ENCODE data around the gene EXOSC7. TPM values are rescaled to one million over a fixed set of nuclear protein-coding genes. Genes with fewer than 3 reads are reported as not detected.

EXOSC7 gene
- total RNA-seq, 1 experiment from 2014 or later: 88.7 TPM

DNA sequence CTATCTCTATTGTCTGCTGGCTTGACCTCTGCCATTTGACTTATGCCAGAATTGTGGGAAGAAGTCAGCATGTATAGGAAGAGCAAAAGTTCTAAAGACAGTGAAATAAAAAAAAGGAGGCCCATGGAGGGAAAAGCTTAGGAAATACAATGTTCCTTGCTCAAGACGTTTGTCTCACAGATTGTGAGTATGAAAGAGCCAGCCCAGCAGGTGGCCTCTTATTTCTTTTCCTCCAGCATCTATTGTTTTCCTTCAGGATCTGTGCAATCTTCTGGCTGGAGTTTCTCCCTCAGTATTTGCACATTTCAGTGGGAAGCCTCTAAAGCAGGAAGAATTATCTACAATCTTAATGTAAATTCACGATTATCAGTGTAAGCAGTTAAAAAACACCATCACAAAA lies 43.8 kb upstream of the EXOSC7 start:
- no peak overlapping the region for H3K27ac ChIP-seq (ENCODE audit: insufficient read length, low read depth, low read length)
- H4K91ac ChIP-seq (ENCODE audit: insufficient read length, low read depth, low read length): no peak overlapping the region
- H3K9me3 ChIP-seq (ENCODE audit: control insufficient read depth, low read depth, low read length): no peaks in the 10 kb centered on the region
- H3K23ac ChIP-seq (ENCODE audit: insufficient read length, low read depth, low read length): no peak overlapping the region
- no peaks in the 10 kb centered on the region for H3K9me3 Mint-ChIP-seq
- H3K23me2 ChIP-seq (ENCODE audit: insufficient read length, low read depth, low read length, poor library complexity, severe bottlenecking): no peaks in the 10 kb centered on the region
- no peak overlapping the region for H3K56ac ChIP-seq (ENCODE audit: insufficient read length, low read depth, low read length)
- H3T11ph ChIP-seq (ENCODE audit: low read length): no peak overlapping the region
- H4K5ac ChIP-seq (ENCODE audit: insufficient read length, low read depth, low read length): no peak overlapping the region
- no peak overlapping the region for H3K9ac ChIP-seq (ENCODE audit: extremely low read depth, insufficient read length, low read length)
- H3K4ac ChIP-seq (ENCODE audit: low read depth, low read length): no peak overlapping the region
- no CpG with 5 or more reads among the region's 2 CpGs for WGBS (ENCODE audit: extremely low coverage, insufficient read length, low lambda C conversion rate)
- H2BK120ac ChIP-seq (ENCODE audit: low read depth, low read length, poor library complexity, severe bottlenecking): no peak overlapping the region
- no peak overlapping the region for H2BK5ac ChIP-seq (ENCODE audit: insufficient read length, low read length)
- H3K27ac Mint-ChIP-seq: peak overlapping the region in 1 of 3 experiments; percentile 35; a peak in 1 of 7 replicates
- no peak overlapping the region for H2BK12ac ChIP-seq (ENCODE audit: insufficient read length, low read depth, low read length)
- H2BK15ac ChIP-seq (ENCODE audit: low read depth, low read length): no peak overlapping the region
- TF ChIP-seq CTCF (conservative IDR thresholded peaks at IDR 0.05): no peak
- H3K79me1 ChIP-seq (ENCODE audit: insufficient read depth, low read depth, low read length, poor library complexity, severe bottlenecking): no peaks in the 10 kb centered on the region
- H4K20me1 ChIP-seq (ENCODE audit: control insufficient read depth, insufficient read depth, insufficient read length): no peaks in the 10 kb centered on the region
- no peak overlapping the region for H2AK5ac ChIP-seq (ENCODE audit: insufficient read length, low read length)
- H3K27me3 Mint-ChIP-seq (ENCODE audit: low read depth): no peaks in the 10 kb centered on the region
- no peaks in the 10 kb centered on the region for H3K27me3 ChIP-seq (ENCODE audit: insufficient read depth, low read length)
- no peak overlapping the region for H3K18ac ChIP-seq (ENCODE audit: insufficient read length, low read depth, low read length)
- H3K79me2 ChIP-seq (ENCODE audit: insufficient read depth, low read length): no peaks in the 10 kb centered on the region
- no peak overlapping the region for H2AFZ ChIP-seq (ENCODE audit: low read length)
- no peaks in the 10 kb centered on the region for H3K4me1 ChIP-seq (ENCODE audit: insufficient read depth, low read length)
- no peak overlapping the region for H3K4me2 ChIP-seq (ENCODE audit: insufficient read depth, insufficient read length, low read length)
- H2BK20ac ChIP-seq (ENCODE audit: low read depth, low read length, poor library complexity, severe bottlenecking): no peak overlapping the region
- H3K4me3 Mint-ChIP-seq: no peak overlapping the region
- no peak overlapping the region for H3K14ac ChIP-seq (ENCODE audit: insufficient read depth, low read length)
- no peak for DNase-seq
- peaks cover 21 to 25% of the 10 kb centered on the region in 2 experiments for H3K4me1 Mint-ChIP-seq
- no peak overlapping the region for H4K8ac ChIP-seq (replicated peaks; ENCODE audit: insufficient read length, low read depth, low read length)
- peaks cover 38 to 61% (median 54%) of the 10 kb centered on the region in 3 experiments for H3K36me3 Mint-ChIP-seq (ENCODE audit: insufficient read depth in 1 of 3, low read depth in 3 of 3)
